ENCODE data around the gene ZNF776. TPM values are rescaled to one million over a fixed set of nuclear protein-coding genes. Genes with fewer than 3 reads are reported as not detected.

ZNF776 gene
- 11.7 TPM for polyA plus RNA-seq (2012; ENCODE audit: insufficient read depth, insufficient read length, low read depth)

DNA sequence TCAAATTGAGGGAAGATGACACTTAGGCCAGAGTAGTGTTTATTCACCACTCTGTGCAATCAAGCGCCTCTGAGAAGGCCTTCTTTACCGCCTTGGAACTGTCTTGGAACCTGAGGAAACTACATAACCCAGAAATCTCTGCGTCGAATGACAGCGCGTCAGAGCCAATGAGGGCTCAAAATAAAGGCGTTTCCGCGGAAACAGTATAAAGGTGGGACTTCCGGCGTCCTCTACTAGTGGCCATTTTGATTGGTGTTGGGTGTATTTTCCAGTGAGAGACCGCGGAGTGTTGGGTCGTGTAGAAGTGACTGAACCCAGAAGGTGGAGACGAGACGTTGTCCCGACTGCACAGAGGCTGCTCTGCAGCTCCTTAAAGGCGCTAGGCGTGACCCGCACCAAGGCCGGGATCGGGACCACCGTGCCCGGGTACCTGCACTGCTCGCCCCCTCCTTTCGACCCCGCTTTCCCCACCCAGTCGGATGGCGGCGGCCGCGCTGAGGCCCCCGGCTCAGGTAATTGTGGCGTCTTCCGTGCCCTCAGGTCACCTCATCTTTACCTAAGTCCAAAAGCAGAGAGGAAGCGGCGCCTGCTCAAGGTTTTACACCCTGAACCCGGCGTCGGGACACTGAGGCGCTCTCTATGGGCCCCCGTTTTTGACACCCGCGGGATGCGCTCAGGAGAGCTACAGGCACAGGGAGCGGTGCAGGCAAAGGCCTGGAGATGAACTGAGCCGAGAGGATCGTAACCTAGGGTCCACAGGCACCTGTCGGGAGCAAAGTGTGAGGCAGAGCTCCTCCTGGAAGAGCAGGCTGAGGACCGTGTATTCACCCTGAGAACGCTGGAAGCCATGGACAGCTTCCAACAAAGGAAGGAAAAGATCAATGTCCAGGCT is at the start of gene ZNF776:
Gene ZNF776 (plus strand): TSS at position 236 of the 892 bp plus-strand sequence. CDS start 244 bp downstream, at position 480.
- no peaks in the 10 kb centered on the region for H3K9me3 ChIP-seq
- TF ChIP-seq, protein P1, sequence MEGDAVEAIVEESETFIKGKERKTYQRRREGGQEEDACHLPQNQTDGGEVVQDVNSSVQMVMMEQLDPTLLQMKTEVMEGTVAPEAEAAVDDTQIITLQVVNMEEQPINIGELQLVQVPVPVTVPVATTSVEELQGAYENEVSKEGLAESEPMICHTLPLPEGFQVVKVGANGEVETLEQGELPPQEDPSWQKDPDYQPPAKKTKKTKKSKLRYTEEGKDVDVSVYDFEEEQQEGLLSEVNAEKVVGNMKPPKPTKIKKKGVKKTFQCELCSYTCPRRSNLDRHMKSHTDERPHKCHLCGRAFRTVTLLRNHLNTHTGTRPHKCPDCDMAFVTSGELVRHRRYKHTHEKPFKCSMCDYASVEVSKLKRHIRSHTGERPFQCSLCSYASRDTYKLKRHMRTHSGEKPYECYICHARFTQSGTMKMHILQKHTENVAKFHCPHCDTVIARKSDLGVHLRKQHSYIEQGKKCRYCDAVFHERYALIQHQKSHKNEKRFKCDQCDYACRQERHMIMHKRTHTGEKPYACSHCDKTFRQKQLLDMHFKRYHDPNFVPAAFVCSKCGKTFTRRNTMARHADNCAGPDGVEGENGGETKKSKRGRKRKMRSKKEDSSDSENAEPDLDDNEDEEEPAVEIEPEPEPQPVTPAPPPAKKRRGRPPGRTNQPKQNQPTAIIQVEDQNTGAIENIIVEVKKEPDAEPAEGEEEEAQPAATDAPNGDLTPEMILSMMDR (IDR thresholded peaks at IDR 0.05; ENCODE audit: low read depth, low read length), result no peak
- no peaks in the 10 kb centered on the region for H3K4me1 ChIP-seq

DNA sequence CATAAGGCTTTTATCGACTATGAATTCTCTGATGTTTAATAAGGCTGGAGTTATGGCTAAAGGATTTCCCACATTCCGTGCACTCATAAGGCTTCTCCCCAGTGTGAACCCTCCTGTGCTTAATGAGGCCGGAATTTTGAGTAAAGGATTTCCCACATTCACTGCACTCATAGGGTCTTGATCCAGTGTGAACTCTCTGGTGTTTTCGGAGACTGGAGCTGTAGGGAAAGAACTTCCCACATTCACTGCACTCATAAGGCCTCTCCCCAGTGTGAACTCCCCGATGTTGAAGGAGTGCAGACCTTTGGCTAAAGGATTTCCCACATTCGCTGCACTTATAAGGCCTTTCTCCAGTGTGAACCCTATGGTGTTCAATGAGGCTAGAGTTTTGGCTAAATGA is 45.0 kb upstream of the ZNF776 start:
- H3K4me1 ChIP-seq, result no peaks in the 10 kb centered on the region
- no peak overlapping the region for H3K4me3 ChIP-seq (ENCODE audit: low read depth, low read length)
- H3K36me3 ChIP-seq, result no peaks in the 10 kb centered on the region
- no peaks in the 10 kb centered on the region for H3K27me3 ChIP-seq
- TF ChIP-seq, protein P1 (IDR thresholded peaks at IDR 0.05; ENCODE audit: low read depth, low read length), result no peak
- H3K9me3 ChIP-seq, result peaks cover 3% of the 10 kb centered on the region; the same call in 1 of the 2 replicates
- DNase-seq, result no peak

More for the DNA sequence above, at the start of gene ZNF776:
- DNase-seq, result peak; percentile 80
- Histone ChIP-seq H3K27me3 (no peaks in the 10 kb centered on the region), H3K4me3 (ENCODE audit: low read depth, low read length) (peak within 1 kb of the TSS; percentile 95), H3K36me3 (peaks cover 29% of the 10 kb centered on the region)

DNA sequence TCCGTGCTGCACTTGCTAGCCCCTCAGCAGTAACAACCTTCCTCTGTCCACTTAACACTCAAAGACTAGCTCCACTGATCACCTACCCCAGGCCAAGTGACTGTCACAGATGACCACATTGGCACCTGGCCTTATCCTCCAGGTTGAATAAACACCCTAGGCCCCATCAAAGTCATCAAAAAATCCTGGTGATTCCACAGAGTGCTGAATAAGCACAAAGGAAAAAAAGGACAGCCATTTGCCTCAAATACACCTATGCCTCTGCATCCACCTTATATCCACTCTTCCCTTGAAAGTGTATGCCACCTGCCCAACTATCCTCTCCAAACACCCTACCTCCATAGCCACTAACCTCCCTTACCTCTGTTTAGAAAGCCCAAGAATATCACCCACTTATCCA is 40.3 kb upstream of the ZNF776 start:
- no peaks in the 10 kb centered on the region for H3K27me3 ChIP-seq
- no peak for DNase-seq
- H3K4me1 ChIP-seq, result no peaks in the 10 kb centered on the region
- no peaks in the 10 kb centered on the region for H3K9me3 ChIP-seq
- TF ChIP-seq, protein P1 (IDR thresholded peaks at IDR 0.05; ENCODE audit: low read depth, low read length), result no peak
- H3K4me3 ChIP-seq (ENCODE audit: low read depth, low read length), result no peak overlapping the region
- H3K36me3 ChIP-seq, result no peaks in the 10 kb centered on the region

DNA sequence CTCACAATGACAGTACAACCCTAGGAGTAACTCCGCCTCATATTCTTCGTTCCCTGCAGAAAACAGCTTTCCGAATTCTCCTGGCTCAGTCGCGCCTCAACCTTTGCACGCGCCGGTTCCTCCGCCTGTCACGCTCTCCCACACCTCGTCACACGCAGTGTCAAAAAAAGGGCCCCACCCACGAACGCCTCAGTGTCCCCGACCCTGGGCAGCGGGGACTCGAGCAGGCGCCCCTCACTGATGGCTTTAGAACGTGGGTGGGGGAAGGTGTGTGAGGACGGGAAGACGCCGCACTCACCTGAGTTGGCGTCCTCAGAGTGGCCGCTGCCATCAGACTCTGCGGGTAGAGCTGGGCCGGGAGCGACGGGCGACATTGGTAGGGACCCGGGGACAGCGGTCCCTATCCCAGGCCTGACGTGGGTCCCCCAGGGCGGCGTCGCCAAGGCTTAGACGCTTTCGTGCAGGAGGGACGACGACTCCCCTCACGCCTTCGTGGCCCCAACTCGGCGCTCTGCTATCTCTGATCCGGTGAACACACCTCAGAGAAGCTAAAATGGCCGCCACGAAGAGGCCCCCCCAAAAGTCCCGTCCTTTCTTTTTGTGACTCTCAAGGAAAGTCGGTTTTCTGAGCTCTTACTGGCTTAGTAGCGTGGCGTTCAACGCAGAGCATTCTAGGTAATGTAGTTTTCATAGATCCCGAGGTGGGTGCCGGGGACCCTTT is 37.8 kb upstream of the ZNF776 start, which contains the start of gene ZNF154:
Gene ZNF154 (minus strand): TSS at position 564 of the 721 bp plus-strand sequence. CDS start 233 bp downstream, at position 331.
- no peak for DNase-seq

DNA sequence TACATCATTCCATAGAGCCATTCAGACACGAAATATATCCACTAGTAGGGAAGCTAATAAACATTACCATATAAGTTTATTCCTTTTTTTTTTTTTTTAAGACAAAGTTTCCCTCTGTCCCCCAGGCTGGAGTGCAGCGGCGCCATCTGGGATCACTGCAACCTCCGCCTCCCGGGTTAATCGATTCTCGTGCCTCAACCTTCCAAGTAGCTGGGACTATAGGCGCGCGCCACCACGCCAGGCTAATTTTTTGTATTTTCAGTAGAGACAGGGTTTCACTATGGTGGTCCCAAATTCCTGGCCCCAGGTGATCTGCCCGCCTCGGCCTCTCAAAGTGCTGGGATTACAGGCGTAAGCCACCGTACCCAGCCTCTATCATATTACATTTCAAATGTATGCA is 37.0 kb upstream of the ZNF776 start:
- peaks cover 7% of the 10 kb centered on the region; the same call in 1 of the 2 replicates for H3K36me3 ChIP-seq

More for the DNA sequence above, 37.8 kb upstream of the ZNF776 start, which contains the start of gene ZNF154:
- H3K27me3 ChIP-seq, result no peaks in the 10 kb centered on the region
- no peaks in the 10 kb centered on the region for H3K9me3 ChIP-seq
- peaks cover 4% of the 10 kb centered on the region; the same call in 1 of the 2 replicates for H3K36me3 ChIP-seq
- TF ChIP-seq, protein P1 (IDR thresholded peaks at IDR 0.05; ENCODE audit: low read depth, low read length), result no peak
- no peak within 1 kb of the TSS for H3K4me3 ChIP-seq (ENCODE audit: low read depth, low read length)
- H3K4me1 ChIP-seq, result no peaks in the 10 kb centered on the region

More for the DNA sequence above, 37.0 kb upstream of the ZNF776 start:
- Histone ChIP-seq H3K4me3 (ENCODE audit: low read depth, low read length) (no peak overlapping the region), H3K27me3 (no peaks in the 10 kb centered on the region), H3K9me3 (no peaks in the 10 kb centered on the region), H3K4me1 (no peaks in the 10 kb centered on the region)
- TF ChIP-seq, protein P1 (IDR thresholded peaks at IDR 0.05; ENCODE audit: low read depth, low read length), result no peak
- no peak for DNase-seq
